Liver (tissue), 3 donors: ENCODE measurements around the gene NR1D2.

Experiments
- GABPA ChIP-seq, 2 donors: IDR thresholded peaks in 1 of 2; conservative IDR thresholded peaks in 1 of 2; 2 replicates each; pipeline ENCODE4 v1.6.1; 2016; ENCODE audit warnings: antibody characterized with exemption in 2 of 2, mild to moderate bottlenecking in 1 of 2, moderate library complexity in 1 of 2
- HNF4A ChIP-seq, 2 donors: conservative IDR thresholded peaks; 2 replicates each; pipeline ENCODE4 v1.6.1; 2016; ENCODE audit warnings: antibody characterized with exemption in 2 of 2, mild to moderate bottlenecking in 2 of 2
- JUND ChIP-seq, 2 donors: IDR thresholded peaks; 2 replicates each; pipeline ENCODE4 v1.6.1; 2016; ENCODE audit warnings: antibody characterized with exemption in 2 of 2
- MAX ChIP-seq: IDR thresholded peaks from 2 replicates; pipeline ENCODE4 v1.6.1; 2016; ENCODE audit warnings: antibody characterized with exemption
- NR2F2 ChIP-seq: IDR thresholded peaks from 2 replicates; pipeline ENCODE4 v1.6.1; 2016; ENCODE audit warnings: antibody characterized with exemption
- RAD21 ChIP-seq, 2 donors: IDR thresholded peaks; 2 replicates each; pipeline ENCODE4 v1.6.1; 2016; ENCODE audit warnings: antibody characterized with exemption in 2 of 2, mild to moderate bottlenecking in 2 of 2
- REST ChIP-seq: IDR thresholded peaks from 2 replicates; pipeline ENCODE4 v1.6.1; 2016; ENCODE audit warnings: antibody characterized with exemption, mild to moderate bottlenecking
- RXRA ChIP-seq, 2 donors: IDR thresholded peaks; 2 replicates each; pipeline ENCODE4 v1.6.1; 2017 to 2018; ENCODE audit warnings: antibody characterized with exemption in 2 of 2, mild to moderate bottlenecking in 1 of 2
- SP1 ChIP-seq: IDR thresholded peaks from 2 replicates; pipeline ENCODE4 v1.6.1; 2018; ENCODE audit warnings: antibody characterized with exemption, mild to moderate bottlenecking
- TAF1 ChIP-seq: conservative IDR thresholded peaks from 2 replicates; pipeline ENCODE4 v1.6.1; 2016; ENCODE audit warnings: antibody characterized with exemption, mild to moderate bottlenecking
- YY1 ChIP-seq: IDR thresholded peaks from 2 replicates; pipeline ENCODE4 v1.6.1; 2016; ENCODE audit warnings: antibody characterized with exemption, mild to moderate bottlenecking
- ZBTB33 ChIP-seq: IDR thresholded peaks from 2 replicates; pipeline ENCODE4 v1.6.1; 2016; ENCODE audit warnings: antibody characterized with exemption
- TF ChIP-seq, protein P1 (sequence below): fragments of 150-350 bp; IDR thresholded peaks from 2 replicates; pipeline ENCODE4 v1.5.1; 2017; ENCODE audit warnings: improper control_type of control experiment, low read depth, low read length; ENCODE audit not compliant: missing input control
- TF ChIP-seq, protein P2 (sequence below): IDR thresholded peaks from 2 replicates; pipeline ENCODE4 v1.6.1; 2016; ENCODE audit warnings: antibody characterized with exemption
- donor health status: healthy.
- donor health status: healthy.

DNA sequence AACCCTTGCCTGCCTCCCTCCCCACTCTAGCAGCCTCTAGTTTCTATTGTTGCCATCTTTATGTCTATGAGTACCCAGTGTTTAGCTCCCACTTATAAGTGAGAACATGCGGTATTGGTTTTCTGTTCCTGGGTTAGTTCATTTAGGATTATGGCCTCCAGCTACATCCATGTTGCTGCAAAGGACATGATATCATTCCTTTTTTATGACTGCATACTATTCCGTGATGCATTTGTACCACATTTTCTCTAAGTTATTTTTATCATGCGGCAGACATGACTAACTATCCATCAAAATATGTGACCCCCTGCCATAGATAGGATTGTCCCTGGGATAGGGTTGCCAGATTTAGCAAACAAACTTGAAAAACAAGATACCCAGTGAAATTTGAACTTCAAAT is 58.4 kb downstream of the NR1D2 start:
- no peak for TF ChIP-seq REST
- TF ChIP-seq, protein P1, sequence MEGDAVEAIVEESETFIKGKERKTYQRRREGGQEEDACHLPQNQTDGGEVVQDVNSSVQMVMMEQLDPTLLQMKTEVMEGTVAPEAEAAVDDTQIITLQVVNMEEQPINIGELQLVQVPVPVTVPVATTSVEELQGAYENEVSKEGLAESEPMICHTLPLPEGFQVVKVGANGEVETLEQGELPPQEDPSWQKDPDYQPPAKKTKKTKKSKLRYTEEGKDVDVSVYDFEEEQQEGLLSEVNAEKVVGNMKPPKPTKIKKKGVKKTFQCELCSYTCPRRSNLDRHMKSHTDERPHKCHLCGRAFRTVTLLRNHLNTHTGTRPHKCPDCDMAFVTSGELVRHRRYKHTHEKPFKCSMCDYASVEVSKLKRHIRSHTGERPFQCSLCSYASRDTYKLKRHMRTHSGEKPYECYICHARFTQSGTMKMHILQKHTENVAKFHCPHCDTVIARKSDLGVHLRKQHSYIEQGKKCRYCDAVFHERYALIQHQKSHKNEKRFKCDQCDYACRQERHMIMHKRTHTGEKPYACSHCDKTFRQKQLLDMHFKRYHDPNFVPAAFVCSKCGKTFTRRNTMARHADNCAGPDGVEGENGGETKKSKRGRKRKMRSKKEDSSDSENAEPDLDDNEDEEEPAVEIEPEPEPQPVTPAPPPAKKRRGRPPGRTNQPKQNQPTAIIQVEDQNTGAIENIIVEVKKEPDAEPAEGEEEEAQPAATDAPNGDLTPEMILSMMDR: no peak
- TF ChIP-seq RAD21 (IDR thresholded peaks at IDR 0.05): no peak
- no peak for TF ChIP-seq TAF1
- no peak for TF ChIP-seq MAX
- no peak for TF ChIP-seq YY1
- TF ChIP-seq GABPA (IDR thresholded peaks at IDR 0.05 in 1 of 2, conservative IDR thresholded peaks at IDR 0.05 in 1 of 2): no peak
- no peak for TF ChIP-seq JUND (IDR thresholded peaks at IDR 0.05)
- TF ChIP-seq, protein P2, sequence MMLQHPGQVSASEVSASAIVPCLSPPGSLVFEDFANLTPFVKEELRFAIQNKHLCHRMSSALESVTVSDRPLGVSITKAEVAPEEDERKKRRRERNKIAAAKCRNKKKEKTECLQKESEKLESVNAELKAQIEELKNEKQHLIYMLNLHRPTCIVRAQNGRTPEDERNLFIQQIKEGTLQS: no peak
- no peak for TF ChIP-seq NR2F2
- TF ChIP-seq ZBTB33: no peak
- TF ChIP-seq SP1: no peak
- no peak for TF ChIP-seq RXRA (IDR thresholded peaks at IDR 0.05)
- TF ChIP-seq HNF4A (conservative IDR thresholded peaks at IDR 0.05): no peak
